OCI-LY1 (cell line): ENCODE results near the gene HYAL1.

Source experiments
- EZH2 ChIP-seq: fragments of 200-600 bp; sonication (generic), shearing (Covaris generic); IDR thresholded peaks from 2 replicates; pipeline ENCODE4 v1.8.0; 2017; ENCODE audit warnings: borderline replicate concordance, mixed run types, mild to moderate bottlenecking, antibody characterized with exemption, low read length, moderate library complexity, mixed read lengths
- TF ChIP-seq, protein P1 (sequence below): fragments of 200-600 bp; sonication (generic), shearing (Covaris generic); IDR thresholded peaks from 2 replicates; pipeline ENCODE4 v1.5.1; 2017; ENCODE audit warnings: mild to moderate bottlenecking, antibody characterized with exemption, low read length, moderate library complexity, mixed read lengths

DNA sequence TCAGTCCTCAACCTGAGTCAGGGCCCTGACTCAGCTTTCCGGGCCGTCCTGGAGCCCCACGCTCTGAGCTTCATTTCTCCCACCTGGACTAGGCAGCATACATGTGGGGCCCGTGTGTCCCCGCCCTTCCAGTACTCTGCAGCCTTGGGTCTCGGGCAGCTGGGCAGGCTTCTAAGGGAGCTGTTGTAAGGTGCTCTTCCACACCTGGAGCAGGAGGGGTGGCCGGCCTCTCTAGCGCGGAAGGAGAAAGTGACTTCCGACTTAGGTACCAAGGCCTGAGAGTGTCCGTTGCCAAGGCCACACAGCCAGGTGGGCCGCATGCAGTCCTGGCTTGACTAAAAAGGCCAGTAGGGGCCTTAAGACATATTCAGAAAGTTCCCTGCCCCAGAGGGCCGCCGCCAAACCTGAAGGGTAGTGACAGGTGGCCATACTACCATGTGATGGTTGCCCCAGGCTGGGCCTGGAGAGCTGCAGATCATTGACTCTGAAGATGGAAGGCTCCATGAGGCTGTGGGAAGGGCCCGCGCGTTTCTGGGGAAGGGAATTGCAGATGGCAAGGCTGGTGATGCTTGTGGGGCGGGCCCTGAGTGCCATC, 43.8 kb downstream of the HYAL1 start:
- TF ChIP-seq, protein P1, sequence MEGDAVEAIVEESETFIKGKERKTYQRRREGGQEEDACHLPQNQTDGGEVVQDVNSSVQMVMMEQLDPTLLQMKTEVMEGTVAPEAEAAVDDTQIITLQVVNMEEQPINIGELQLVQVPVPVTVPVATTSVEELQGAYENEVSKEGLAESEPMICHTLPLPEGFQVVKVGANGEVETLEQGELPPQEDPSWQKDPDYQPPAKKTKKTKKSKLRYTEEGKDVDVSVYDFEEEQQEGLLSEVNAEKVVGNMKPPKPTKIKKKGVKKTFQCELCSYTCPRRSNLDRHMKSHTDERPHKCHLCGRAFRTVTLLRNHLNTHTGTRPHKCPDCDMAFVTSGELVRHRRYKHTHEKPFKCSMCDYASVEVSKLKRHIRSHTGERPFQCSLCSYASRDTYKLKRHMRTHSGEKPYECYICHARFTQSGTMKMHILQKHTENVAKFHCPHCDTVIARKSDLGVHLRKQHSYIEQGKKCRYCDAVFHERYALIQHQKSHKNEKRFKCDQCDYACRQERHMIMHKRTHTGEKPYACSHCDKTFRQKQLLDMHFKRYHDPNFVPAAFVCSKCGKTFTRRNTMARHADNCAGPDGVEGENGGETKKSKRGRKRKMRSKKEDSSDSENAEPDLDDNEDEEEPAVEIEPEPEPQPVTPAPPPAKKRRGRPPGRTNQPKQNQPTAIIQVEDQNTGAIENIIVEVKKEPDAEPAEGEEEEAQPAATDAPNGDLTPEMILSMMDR = no peak
- TF ChIP-seq EZH2 = no peak
